Measurements from ENCODE around the gene AAGAB.
"Not testable (repeated sequence)": the region's sequence is repeated elsewhere in the genome, so short reads cannot be mapped to it uniquely, and the experiment has no call there.

The AAGAB gene, protein sequence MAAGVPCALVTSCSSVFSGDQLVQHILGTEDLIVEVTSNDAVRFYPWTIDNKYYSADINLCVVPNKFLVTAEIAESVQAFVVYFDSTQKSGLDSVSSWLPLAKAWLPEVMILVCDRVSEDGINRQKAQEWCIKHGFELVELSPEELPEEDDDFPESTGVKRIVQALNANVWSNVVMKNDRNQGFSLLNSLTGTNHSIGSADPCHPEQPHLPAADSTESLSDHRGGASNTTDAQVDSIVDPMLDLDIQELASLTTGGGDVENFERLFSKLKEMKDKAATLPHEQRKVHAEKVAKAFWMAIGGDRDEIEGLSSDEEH

DNA sequence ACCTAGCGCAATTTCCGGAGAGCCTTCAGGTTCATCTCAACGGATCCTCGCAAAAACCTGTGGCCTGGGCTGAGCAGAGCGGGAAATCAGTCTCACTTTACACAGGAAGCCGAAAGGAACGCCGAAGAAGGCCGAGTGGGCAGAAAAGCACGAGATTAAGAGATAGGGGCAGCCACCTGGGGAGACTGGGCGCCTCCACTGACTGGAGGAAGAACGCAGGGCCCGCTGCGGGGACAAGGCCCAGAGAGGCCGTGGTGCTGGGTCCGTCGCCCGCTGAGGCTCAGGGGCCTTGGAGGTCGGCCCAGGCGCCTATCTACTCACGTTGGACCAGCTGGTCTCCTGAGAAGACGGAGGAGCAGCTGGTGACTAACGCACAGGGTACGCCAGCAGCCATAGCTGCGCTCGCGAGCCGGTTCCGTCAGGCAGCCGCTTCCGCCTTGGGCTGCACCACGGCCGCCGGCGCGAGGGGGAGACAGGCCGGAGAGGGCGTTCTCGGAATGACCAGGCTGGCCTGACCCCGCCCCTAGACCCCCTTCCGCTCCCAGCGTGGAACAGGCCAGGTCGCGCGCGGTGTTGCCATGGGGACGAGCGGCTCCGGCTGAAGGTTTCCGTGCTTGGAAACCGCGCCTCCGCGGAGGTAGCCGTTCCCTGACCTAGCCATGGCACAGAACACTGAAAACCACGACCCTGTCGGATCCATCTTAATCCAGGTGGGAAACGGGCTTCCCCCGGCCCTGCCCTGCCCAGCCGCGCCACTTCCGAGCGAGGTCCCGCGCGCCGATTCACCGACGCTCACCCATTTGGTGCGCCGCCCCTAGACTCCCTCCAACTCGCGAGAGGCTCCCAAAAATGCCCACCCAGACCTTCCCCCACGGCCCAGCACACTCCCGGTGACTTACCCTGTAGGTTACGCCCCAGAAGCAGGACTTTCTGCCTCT is at the start of gene AAGAB, which contains the start of gene IQCH:
AAGAB (minus strand) TSS at position 424 of the 938 bp plus-strand sequence; CDS start at position 394, 30 bp downstream.
IQCH (plus strand) TSS at position 549 of the 938 bp plus-strand sequence; CDS start at position 660, 111 bp downstream.
- peak; percentile 86 for DNase-seq (ENCODE audit: low read depth)
- TF ChIP-seq CTCF (IDR thresholded peaks at IDR 0.05; ENCODE audit: low read depth, low read length, missing control alignments): no peak
- peak within 1 kb of the TSS; percentile 75 for H3K4me3 ChIP-seq (ENCODE audit: low read depth, low read length)

GRCh38 chr15:67303490-67304363 is 49.3 kb upstream of the AAGAB start:
- H3K4me3 ChIP-seq (ENCODE audit: low read depth, low read length): no peak overlapping the region
- DNase-seq (ENCODE audit: low read depth): peak; percentile 29
- TF ChIP-seq CTCF (IDR thresholded peaks at IDR 0.05; ENCODE audit: low read depth, low read length, missing control alignments): peak; percentile 44

GRCh38 chr15:67300266-67301025 is 46.0 kb upstream of the AAGAB start:
- DNase-seq (ENCODE audit: low read depth): no peak
- no peak for TF ChIP-seq CTCF (IDR thresholded peaks at IDR 0.05; ENCODE audit: low read depth, low read length, missing control alignments)
- no peak overlapping the region for H3K4me3 ChIP-seq (ENCODE audit: low read depth, low read length)

DNA sequence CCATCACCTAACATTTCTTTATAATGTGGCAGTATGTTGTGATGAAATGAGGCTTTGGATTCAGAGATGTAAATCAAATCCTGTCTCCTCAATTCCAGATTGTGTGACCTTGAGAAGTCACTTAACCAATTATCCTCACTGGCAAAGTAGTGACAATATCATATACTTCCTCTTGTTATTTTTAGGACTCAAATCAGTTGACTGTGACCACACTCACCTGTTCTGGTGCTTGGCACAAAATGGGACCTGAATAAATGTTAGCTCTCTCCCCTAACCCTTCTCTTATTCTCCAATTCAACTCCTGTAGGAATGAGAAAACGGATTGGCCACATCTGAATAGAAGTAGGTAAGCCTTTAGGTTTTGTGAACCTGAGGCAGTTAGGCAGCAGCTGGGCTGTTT is 42.2 kb upstream of the AAGAB start:
- no peak for TF ChIP-seq CTCF (IDR thresholded peaks at IDR 0.05; ENCODE audit: low read depth, low read length, missing control alignments)
- DNase-seq (ENCODE audit: low read depth): no peak
- no peak overlapping the region for H3K4me3 ChIP-seq (ENCODE audit: low read depth, low read length)

DNA sequence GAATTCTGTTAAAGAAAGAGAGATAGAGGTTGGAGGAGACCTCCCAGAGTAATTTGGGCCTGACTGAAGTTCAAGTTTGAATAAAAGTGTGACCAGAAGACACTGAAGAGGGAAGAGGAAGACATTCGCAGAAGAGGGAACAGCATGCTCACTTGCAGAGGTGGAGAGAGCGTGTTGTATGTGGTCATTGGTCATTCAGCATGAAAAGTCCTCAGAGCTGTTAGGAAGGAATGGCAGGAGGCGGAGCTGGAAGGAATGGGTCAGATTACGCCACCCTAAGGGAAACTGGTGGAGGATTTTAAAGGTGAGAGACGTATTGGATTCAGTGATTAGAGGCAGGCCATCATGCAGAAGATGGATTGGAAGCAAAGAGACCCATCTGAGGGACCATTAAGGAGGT is 41.7 kb upstream of the AAGAB start:
- H3K4me3 ChIP-seq (ENCODE audit: low read depth, low read length): no peak overlapping the region
- no peak for TF ChIP-seq CTCF (IDR thresholded peaks at IDR 0.05; ENCODE audit: low read depth, low read length, missing control alignments)
- no peak for DNase-seq (ENCODE audit: low read depth)

GRCh38 chr15:67290319-67290718 is 35.9 kb upstream of the AAGAB start:
- H3K4me3 ChIP-seq (ENCODE audit: low read depth, low read length): no peak overlapping the region
- no peak for DNase-seq (ENCODE audit: low read depth)
- no peak for TF ChIP-seq CTCF (IDR thresholded peaks at IDR 0.05; ENCODE audit: low read depth, low read length, missing control alignments)

GRCh38 chr15:67286400-67286799 is 31.9 kb upstream of the AAGAB start:
- DNase-seq (ENCODE audit: low read depth); H3K4me3 ChIP-seq (ENCODE audit: low read depth, low read length): not testable (repeated sequence)

DNA sequence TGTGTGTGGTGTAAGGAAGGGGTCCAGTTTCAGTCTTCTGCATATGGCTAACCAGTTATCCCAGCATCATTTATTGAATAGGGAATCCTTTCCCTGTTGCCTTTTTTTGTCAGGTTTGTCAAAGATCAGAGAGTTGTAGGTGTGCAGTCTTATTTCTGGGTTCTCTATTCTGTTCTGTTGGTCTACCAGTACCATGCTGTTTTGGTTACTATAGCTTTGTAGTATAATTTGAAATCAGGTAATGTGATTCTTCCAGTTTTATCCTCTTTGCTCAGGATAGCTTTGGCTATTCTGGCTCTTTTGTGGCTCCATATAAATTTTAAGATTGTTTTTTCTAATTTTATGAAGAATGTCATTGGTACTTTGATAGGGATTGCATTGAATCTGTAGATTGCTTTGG is 31.2 kb upstream of the AAGAB start:
- DNase-seq (ENCODE audit: low read depth); H3K4me3 ChIP-seq (ENCODE audit: low read depth, low read length): not testable (repeated sequence)
